K562 (cell line): Measurements from ENCODE around the gene CD22. TPM values are rescaled to one million over a fixed set of nuclear protein-coding genes. Genes with fewer than 3 reads are reported as not detected.
A peak's percentile ranks its signal among the peaks of the same experiment; 100 is the strongest.

Experiments
- CEBPG ChIP-seq, 3 experiments: fragments of 200-800 bp in 1 of 3; sonication (Bioruptor generic) in 1 of 3; sonication (generic) in 1 of 3; formaldehyde crosslinking in 1 of 3; IDR thresholded peaks in 2 of 3; conservative IDR thresholded peaks in 1 of 3; 2 replicates each; pipeline versions ENCODE4 v1.6.1 to v1.8.0; 2016 to 2022; ENCODE audit warnings: missing compliant biosample characterization in 2 of 3, missing genetic modification characterization in 2 of 3, mild to moderate bottlenecking in 1 of 3, missing genetic modification reagents in 1 of 3
- EP300 ChIP-seq: IDR thresholded peaks from 2 replicates; pipeline ENCODE4 v1.6.1; 2012; ENCODE audit warnings: low read length, improper control_type of control experiment
- FOXA3 ChIP-seq, 2 experiments: fragments of 450-650 bp in 1 of 2; sonication (generic) in 1 of 2; formaldehyde crosslinking; IDR thresholded peaks in 1 of 2; conservative IDR thresholded peaks in 1 of 2; 2 replicates each; pipeline versions ENCODE4 v1.4.0 to v1.8.0; 2020 to 2022; ENCODE audit warnings: mild to moderate bottlenecking in 2 of 2, missing genetic modification reagents in 1 of 2
- ILF3 ChIP-seq: fragments of 450-650 bp; IDR thresholded peaks from 2 replicates; pipeline ENCODE4 v1.6.1; 2018; ENCODE audit warnings: antibody characterized with exemption, mild to moderate bottlenecking, moderate library complexity, borderline replicate concordance
- KAT7 ChIP-seq: sonication (generic); formaldehyde crosslinking; IDR thresholded peaks from 2 replicates; pipeline ENCODE4 v1.8.0; 2022; ENCODE audit warnings: missing genetic modification reagents, mild to moderate bottlenecking, borderline replicate concordance
- KLF13 ChIP-seq: fragments of 450-650 bp; IDR thresholded peaks from 2 replicates; pipeline ENCODE4 v1.6.1; 2016; ENCODE audit warnings: missing genetic modification characterization, low read depth, mild to moderate bottlenecking, missing compliant biosample characterization, moderate library complexity, borderline replicate concordance
- LEF1 ChIP-seq: fragments of 450-650 bp; IDR thresholded peaks from 2 replicates; pipeline ENCODE4 v1.6.1; 2016; ENCODE audit warnings: mild to moderate bottlenecking
- MYC ChIP-seq, 2 experiments: fragments of 250-450 bp in 1 of 2; sonication (Bioruptor Pico) in 1 of 2; IDR thresholded peaks; 2 replicates each; pipeline versions ENCODE4 v1.5.1 to v1.6.1; 2012 to 2021; ENCODE audit warnings: low read depth in 2 of 2, borderline replicate concordance in 1 of 2, improper control_type of control experiment in 1 of 2, low read length in 1 of 2, mild to moderate bottlenecking in 1 of 2, moderate library complexity in 1 of 2
- RBM34 ChIP-seq: fragments of 200-400 bp; formaldehyde crosslinking; IDR thresholded peaks from 2 replicates; pipeline ENCODE4 v1.6.1; 2018; ENCODE audit warnings: low read length, borderline replicate concordance; ENCODE audit not compliant: insufficient read depth
- RNF2 ChIP-seq: sonication (generic); IDR thresholded peaks from 2 replicates; pipeline ENCODE4 v1.6.1; 2016
- SMAD1 ChIP-seq: fragments of 150-350 bp; IDR thresholded peaks from 2 replicates; pipeline ENCODE4 v1.6.1; 2014; ENCODE audit warnings: low read length, low read depth; ENCODE audit not compliant: partially characterized antibody
- TCF7L2 ChIP-seq: fragments of 150-350 bp; IDR thresholded peaks from 2 replicates; pipeline ENCODE4 v1.6.1; 2016; ENCODE audit warnings: low read depth, mild to moderate bottlenecking, low read length, moderate library complexity
- TRIM24 ChIP-seq, 2 experiments: fragments of 450-650 bp; IDR thresholded peaks; 2 replicates each; pipeline ENCODE4 v1.6.1; 2016
- polyA plus RNA-seq, 8 experiments: library from polyadenylated mRNA; depleted of rRNA in 4 of 8; stranded (reverse) in 5 of 8; unstranded in 3 of 8; fragments of >200 nt; fragmentation: Nextera tagmentation in 2 of 8; fragmentation: Illumina TruSeq in 1 of 8; extraction: Ambion mirVana in 2 of 8; extraction: Trizol in 1 of 8; gene quantifications; 2 replicates each; pipeline versions ENCODE4 v1.2.1 to v1.2.3, GENCODE V29; 2011 to 2014; ENCODE audit warnings: inconsistent platforms in 1 of 8, missing spikeins in 1 of 8
- total RNA-seq, 7 experiments: library from RNA; depleted of rRNA in 6 of 7; stranded (reverse); fragments of >200 nt in 6 of 7; fragmentation: Illumina TruSeq in 2 of 7; extraction: Trizol in 2 of 7; gene quantifications; 2 replicates each; pipeline versions ENCODE4 v1.2.1 to v1.2.3, GENCODE V29; 2011 to 2021; ENCODE audit warnings: low replicate concordance in 1 of 7
- TF ChIP-seq, protein P1 (sequence below): sonication (generic); formaldehyde crosslinking; IDR thresholded peaks from 2 replicates; pipeline ENCODE4 v1.9.0; 2022; ENCODE audit warnings: mild to moderate bottlenecking, missing genetic modification reagents
- TF ChIP-seq, protein P2 (sequence below): fragments of 450-650 bp; IDR thresholded peaks from 2 replicates; pipeline ENCODE4 v1.6.1; 2016; ENCODE audit warnings: low read depth, mild to moderate bottlenecking, moderate library complexity
- TF ChIP-seq, protein P3 (sequence below): fragments of 450-650 bp; IDR thresholded peaks from 2 replicates; pipeline ENCODE4 v1.6.1; 2016; ENCODE audit warnings: antibody characterized with exemption
- TF ChIP-seq, protein P4 (sequence below), 2 experiments: fragments of 450-650 bp; IDR thresholded peaks; 2 replicates each; pipeline ENCODE4 v1.6.1; 2018; ENCODE audit warnings: mild to moderate bottlenecking in 2 of 2, low read depth in 1 of 2; ENCODE audit not compliant: partially characterized antibody in 2 of 2
- TF ChIP-seq, protein P5 (sequence below): sonication (generic); formaldehyde crosslinking; IDR thresholded peaks from 2 replicates; pipeline ENCODE4 v1.8.0; 2022; ENCODE audit warnings: mild to moderate bottlenecking, missing genetic modification reagents

The CD22 gene
- total and polyA plus RNA-seq, 9 of the 15 experiments (the other 6 are each of a cell fraction or from before 2014, with no cell fraction given): 0.29 to 5.0 (median 3.5) TPM

DNA sequence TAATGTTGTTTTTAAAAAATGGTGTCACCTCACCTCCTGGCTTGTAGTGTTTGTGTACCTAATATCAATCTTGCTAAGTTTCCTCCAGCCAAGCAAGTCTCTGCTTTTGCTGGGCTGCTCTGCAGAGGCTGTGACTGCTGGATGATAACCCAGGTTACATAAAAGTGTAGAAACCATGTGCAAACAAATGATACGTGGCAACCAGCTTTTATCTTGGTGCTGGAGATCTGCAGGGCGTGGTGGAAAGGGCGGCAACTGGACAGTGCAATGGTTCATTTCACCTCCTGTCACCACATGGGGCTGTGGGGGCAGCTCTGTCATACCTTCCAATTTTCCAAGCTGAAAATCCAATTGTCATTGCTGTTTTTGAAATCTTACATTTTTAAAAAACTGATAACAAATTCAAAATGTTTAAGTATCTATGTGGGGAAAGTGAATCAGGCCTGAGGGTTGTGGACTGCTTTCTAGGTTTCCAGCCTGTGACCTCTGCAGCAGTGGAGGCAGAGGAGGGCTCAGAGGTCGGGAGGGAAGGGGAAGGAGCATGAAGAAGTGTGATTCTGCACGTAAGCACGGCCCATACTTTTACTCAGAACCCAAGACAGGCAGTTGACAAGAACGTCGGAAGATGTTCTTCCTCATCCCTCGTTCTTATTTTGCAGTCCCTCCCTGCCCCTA, 51.6 kb downstream of the CD22 start (continued):
- TF ChIP-seq MYC (IDR thresholded peaks at IDR 0.05; ENCODE audit: low read depth, low read length) (peak; percentile 87), MYC (CRISPR knock-in tag; IDR thresholded peaks at IDR 0.05; ENCODE audit: borderline replicate concordance, low read depth) (no peak), RBM34 (no peak), KLF13 (no peak), TRIM24 (IDR thresholded peaks at IDR 0.05) (peak; percentile 91 to 94), EP300 (peak; percentile 93), CEBPG (CRISPR knock-in tag; IDR thresholded peaks at IDR 0.05) (peak; percentile 39; the same call in 1 of the 2 replicates), CEBPG (tag; conservative IDR thresholded peaks at IDR 0.05 in 1 of 2, IDR thresholded peaks at IDR 0.05 in 1 of 2) (0 out of 4 replicates have a peak, but pooled peaks have one; percentile 30 to 48), SMAD1 (peak; percentile 25), FOXA3 (CRISPR knock-in tag; conservative IDR thresholded peaks at IDR 0.05 in 1 of 2, IDR thresholded peaks at IDR 0.05 in 1 of 2) (peak; percentile 43 to 80; a peak in 2 of 4 replicates), TCF7L2 (no peak), LEF1 (peak; percentile 94), RNF2 (peak; percentile 85), KAT7 (peak; percentile 43; the same call in 1 of the 2 replicates), ILF3 (no peak)
- TF ChIP-seq, protein P1, sequence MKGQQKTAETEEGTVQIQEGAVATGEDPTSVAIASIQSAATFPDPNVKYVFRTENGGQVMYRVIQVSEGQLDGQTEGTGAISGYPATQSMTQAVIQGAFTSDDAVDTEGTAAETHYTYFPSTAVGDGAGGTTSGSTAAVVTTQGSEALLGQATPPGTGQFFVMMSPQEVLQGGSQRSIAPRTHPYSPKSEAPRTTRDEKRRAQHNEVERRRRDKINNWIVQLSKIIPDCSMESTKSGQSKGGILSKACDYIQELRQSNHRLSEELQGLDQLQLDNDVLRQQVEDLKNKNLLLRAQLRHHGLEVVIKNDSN: 0 out of 2 replicates have a peak, but pooled peaks have one; percentile 9
- TF ChIP-seq, protein P2, sequence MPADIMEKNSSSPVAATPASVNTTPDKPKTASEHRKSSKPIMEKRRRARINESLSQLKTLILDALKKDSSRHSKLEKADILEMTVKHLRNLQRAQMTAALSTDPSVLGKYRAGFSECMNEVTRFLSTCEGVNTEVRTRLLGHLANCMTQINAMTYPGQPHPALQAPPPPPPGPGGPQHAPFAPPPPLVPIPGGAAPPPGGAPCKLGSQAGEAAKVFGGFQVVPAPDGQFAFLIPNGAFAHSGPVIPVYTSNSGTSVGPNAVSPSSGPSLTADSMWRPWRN: peak; percentile 67; the same call in 1 of the 2 replicates
- TF ChIP-seq, protein P3, sequence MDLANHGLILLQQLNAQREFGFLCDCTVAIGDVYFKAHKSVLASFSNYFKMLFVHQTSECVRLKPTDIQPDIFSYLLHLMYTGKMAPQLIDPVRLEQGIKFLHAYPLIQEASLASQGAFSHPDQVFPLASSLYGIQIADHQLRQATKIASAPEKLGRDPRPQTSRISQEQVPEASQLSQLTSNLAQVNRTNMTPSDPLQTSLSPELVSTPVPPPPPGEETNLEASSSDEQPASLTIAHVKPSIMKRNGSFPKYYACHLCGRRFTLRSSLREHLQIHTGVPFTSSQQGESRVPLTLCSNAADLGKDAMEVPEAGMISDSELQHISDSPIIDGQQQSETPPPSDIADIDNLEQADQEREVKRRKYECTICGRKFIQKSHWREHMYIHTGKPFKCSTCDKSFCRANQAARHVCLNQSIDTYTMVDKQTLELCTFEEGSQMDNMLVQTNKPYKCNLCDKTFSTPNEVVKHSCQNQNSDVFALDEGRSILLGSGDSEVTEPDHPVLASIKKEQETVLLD: no peak; the same call in 1 of the 2 replicates
- TF ChIP-seq, protein P4, sequence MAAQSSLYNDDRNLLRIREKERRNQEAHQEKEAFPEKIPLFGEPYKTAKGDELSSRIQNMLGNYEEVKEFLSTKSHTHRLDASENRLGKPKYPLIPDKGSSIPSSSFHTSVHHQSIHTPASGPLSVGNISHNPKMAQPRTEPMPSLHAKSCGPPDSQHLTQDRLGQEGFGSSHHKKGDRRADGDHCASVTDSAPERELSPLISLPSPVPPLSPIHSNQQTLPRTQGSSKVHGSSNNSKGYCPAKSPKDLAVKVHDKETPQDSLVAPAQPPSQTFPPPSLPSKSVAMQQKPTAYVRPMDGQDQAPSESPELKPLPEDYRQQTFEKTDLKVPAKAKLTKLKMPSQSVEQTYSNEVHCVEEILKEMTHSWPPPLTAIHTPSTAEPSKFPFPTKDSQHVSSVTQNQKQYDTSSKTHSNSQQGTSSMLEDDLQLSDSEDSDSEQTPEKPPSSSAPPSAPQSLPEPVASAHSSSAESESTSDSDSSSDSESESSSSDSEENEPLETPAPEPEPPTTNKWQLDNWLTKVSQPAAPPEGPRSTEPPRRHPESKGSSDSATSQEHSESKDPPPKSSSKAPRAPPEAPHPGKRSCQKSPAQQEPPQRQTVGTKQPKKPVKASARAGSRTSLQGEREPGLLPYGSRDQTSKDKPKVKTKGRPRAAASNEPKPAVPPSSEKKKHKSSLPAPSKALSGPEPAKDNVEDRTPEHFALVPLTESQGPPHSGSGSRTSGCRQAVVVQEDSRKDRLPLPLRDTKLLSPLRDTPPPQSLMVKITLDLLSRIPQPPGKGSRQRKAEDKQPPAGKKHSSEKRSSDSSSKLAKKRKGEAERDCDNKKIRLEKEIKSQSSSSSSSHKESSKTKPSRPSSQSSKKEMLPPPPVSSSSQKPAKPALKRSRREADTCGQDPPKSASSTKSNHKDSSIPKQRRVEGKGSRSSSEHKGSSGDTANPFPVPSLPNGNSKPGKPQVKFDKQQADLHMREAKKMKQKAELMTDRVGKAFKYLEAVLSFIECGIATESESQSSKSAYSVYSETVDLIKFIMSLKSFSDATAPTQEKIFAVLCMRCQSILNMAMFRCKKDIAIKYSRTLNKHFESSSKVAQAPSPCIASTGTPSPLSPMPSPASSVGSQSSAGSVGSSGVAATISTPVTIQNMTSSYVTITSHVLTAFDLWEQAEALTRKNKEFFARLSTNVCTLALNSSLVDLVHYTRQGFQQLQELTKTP (IDR thresholded peaks at IDR 0.05; ENCODE audit: low read depth in 1 of 2, partially characterized antibody in 2 of 2): peak in 1 of 2 experiments; percentile 34
- TF ChIP-seq, protein P5, sequence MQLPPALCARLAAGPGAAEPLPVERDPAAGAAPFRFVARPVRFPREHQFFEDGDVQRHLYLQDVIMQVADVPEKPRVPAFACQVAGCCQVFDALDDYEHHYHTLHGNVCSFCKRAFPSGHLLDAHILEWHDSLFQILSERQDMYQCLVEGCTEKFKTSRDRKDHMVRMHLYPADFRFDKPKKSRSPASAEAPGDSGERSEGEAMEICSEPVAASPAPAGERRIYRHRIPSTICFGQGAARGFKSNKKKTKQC: peak; percentile 81; the same call in 1 of the 2 replicates
